CD4-positive, CD25-positive, alpha-beta regulatory T cell (primary cell): ENCODE measurements around the gene CAPS2. TPM values are rescaled to one million over a fixed set of nuclear protein-coding genes. Genes with fewer than 3 reads are reported as not detected.
A peak's percentile ranks its signal among the peaks of the same experiment; 100 is the strongest.

Experiments used
- ATAC-seq, 2 donors: fragments of 150-1000 bp; cut with Tn5 transposase; one replicate each; pipeline ENCODE4 v1.10.0; 2021; ENCODE audit warnings: low read depth in 2 of 2, moderate number of reproducible peaks in 2 of 2, moderate library complexity in 1 of 2
- DNase-seq, 3 donors: peaks; one replicate each; pipeline versions ENCODE4 v3.0.0 to v3.0.0-alpha.2; 2012 to 2022; ENCODE audit warnings: mixed read lengths in 1 of 3
- H3K27ac ChIP-seq: one replicate; pipeline ENCODE4 v1.7.0; 2013; ENCODE audit warnings: mild to moderate bottlenecking, low read length; ENCODE audit not compliant: insufficient read depth, poor library complexity, severe bottlenecking
- H3K27me3 ChIP-seq: one replicate; pipeline ENCODE4 v1.7.0; 2013; ENCODE audit warnings: low read length; ENCODE audit not compliant: control insufficient read depth, insufficient read depth
- H3K36me3 ChIP-seq: one replicate; pipeline ENCODE4 v1.7.0; 2013; ENCODE audit warnings: mild to moderate bottlenecking, low read length, moderate library complexity; ENCODE audit not compliant: control insufficient read depth, insufficient read depth
- H3K4me1 ChIP-seq: 2 replicates; pipeline ENCODE4 v1.7.0; 2013; ENCODE audit warnings: mild to moderate bottlenecking, low read length; ENCODE audit not compliant: insufficient read depth, control insufficient read depth, poor library complexity, severe bottlenecking
- H3K4me3 ChIP-seq: one replicate; pipeline ENCODE4 v1.7.0; 2013; ENCODE audit warnings: low read depth, mild to moderate bottlenecking, low read length, moderate library complexity
- H3K9me3 ChIP-seq, 2 experiments: 1 replicate in 1 of 2; 2 replicates in 1 of 2; pipeline ENCODE4 v1.7.0; 2013; ENCODE audit warnings: low read length in 2 of 2, mild to moderate bottlenecking in 1 of 2, moderate library complexity in 1 of 2; ENCODE audit not compliant: control insufficient read depth in 2 of 2
- H3K27ac Mint-ChIP-seq, 3 donors: one replicate each; pipeline ENCODE4 v1.8.0; 2020 to 2022; ENCODE audit warnings: mild to moderate bottlenecking in 3 of 3, mixed read lengths in 3 of 3, moderate library complexity in 2 of 3
- H3K27me3 Mint-ChIP-seq: one replicate; pipeline ENCODE4 v1.8.0; 2022; ENCODE audit warnings: mild to moderate bottlenecking, mixed read lengths
- H3K36me3 Mint-ChIP-seq: one replicate; pipeline ENCODE4 v1.8.0; 2020; ENCODE audit warnings: mixed read lengths
- H3K4me1 Mint-ChIP-seq, 4 donors: one replicate each; pipeline ENCODE4 v1.8.0; 2020 to 2022; ENCODE audit warnings: mixed read lengths in 4 of 4, mild to moderate bottlenecking in 1 of 4
- H3K4me3 Mint-ChIP-seq, 4 donors: one replicate each; pipeline ENCODE4 v1.8.0; 2020 to 2022; ENCODE audit warnings: mild to moderate bottlenecking in 4 of 4, mixed read lengths in 4 of 4, moderate library complexity in 3 of 4
- H3K9me3 Mint-ChIP-seq, 7 donors: one replicate each; pipeline ENCODE4 v1.8.0; 2020 to 2022; ENCODE audit warnings: mixed read lengths in 7 of 7, mild to moderate bottlenecking in 3 of 7, moderate library complexity in 2 of 7
- polyA plus RNA-seq, 4 donors: library from polyadenylated mRNA; unstranded; fragments of 300-500 nt; fragmentation: Illumina TruSeq; gene quantifications; one replicate each; pipeline ENCODE4 v1.2.3, GENCODE V29; 2021
- total RNA-seq: library from RNA; stranded (reverse); gene quantifications from one replicate; pipeline ENCODE4 v1.2.3, GENCODE V29; 2022

Gene CAPS2
- total and polyA plus RNA-seq, 5 donors from 2014 or later = 1.5 to 5.1 (median 2.7) TPM

GRCh38 chr12:75271576-75271975 lies 58.5 kb downstream of the CAPS2 start:
- Histone ChIP-seq H3K4me3 (no peak overlapping the region), H3K27ac (no peak overlapping the region), H3K27me3 (no peaks in the 10 kb centered on the region), H3K9me3 (no peaks in the 10 kb centered on the region), H3K36me3 (no peaks in the 10 kb centered on the region), H3K4me1 (no peaks in the 10 kb centered on the region)
- H3K9me3 Mint-ChIP-seq = peaks cover 0 to 3% (median 0%) of the 10 kb centered on the region in 7 donors
- no peak overlapping the region for H3K27ac Mint-ChIP-seq
- ATAC-seq (no peak), DNase-seq (no peak)
- no peaks in the 10 kb centered on the region for H3K27me3 Mint-ChIP-seq
- no peak overlapping the region for H3K4me3 Mint-ChIP-seq
- no peaks in the 10 kb centered on the region for H3K4me1 Mint-ChIP-seq
- H3K36me3 Mint-ChIP-seq = no peaks in the 10 kb centered on the region

GRCh38 chr12:75270157-75270556 lies 60.0 kb downstream of the CAPS2 start:
- no peaks in the 10 kb centered on the region for H3K36me3 Mint-ChIP-seq
- no peaks in the 10 kb centered on the region for H3K27me3 ChIP-seq
- H3K27ac ChIP-seq = no peak overlapping the region
- H3K4me3 ChIP-seq = no peak overlapping the region
- no peaks in the 10 kb centered on the region for H3K27me3 Mint-ChIP-seq
- no peaks in the 10 kb centered on the region for H3K36me3 ChIP-seq
- no peak overlapping the region for H3K27ac Mint-ChIP-seq
- DNase-seq (no peak), ATAC-seq (no peak)
- H3K9me3 Mint-ChIP-seq = peaks cover 0 to 6% (median 1%) of the 10 kb centered on the region in 7 donors
- no peaks in the 10 kb centered on the region for H3K4me1 ChIP-seq
- no peaks in the 10 kb centered on the region for H3K4me1 Mint-ChIP-seq
- H3K9me3 ChIP-seq = no peaks in the 10 kb centered on the region
- no peak overlapping the region for H3K4me3 Mint-ChIP-seq

GRCh38 chr12:75269209-75269608 lies 60.9 kb downstream of the CAPS2 start:
- no peak overlapping the region for H3K4me3 Mint-ChIP-seq
- Histone ChIP-seq H3K4me1 (no peaks in the 10 kb centered on the region), H3K36me3 (no peaks in the 10 kb centered on the region), H3K27me3 (no peaks in the 10 kb centered on the region), H3K27ac (no peak overlapping the region), H3K9me3 (no peaks in the 10 kb centered on the region), H3K4me3 (no peak overlapping the region)
- no peaks in the 10 kb centered on the region for H3K36me3 Mint-ChIP-seq
- H3K27ac Mint-ChIP-seq = no peak overlapping the region
- peaks cover 0 to 6% (median 2%) of the 10 kb centered on the region in 7 donors for H3K9me3 Mint-ChIP-seq
- DNase-seq (no peak), ATAC-seq (no peak)
- no peaks in the 10 kb centered on the region for H3K4me1 Mint-ChIP-seq
- H3K27me3 Mint-ChIP-seq = no peaks in the 10 kb centered on the region

- Mint-ChIP-seq H3K27ac (no peak overlapping the region), H3K4me3 (no peak overlapping the region), H3K27me3 (no peaks in the 10 kb centered on the region), H3K36me3 (no peaks in the 10 kb centered on the region), H3K4me1 (peaks cover 0 to 9% (median 6%) of the 10 kb centered on the region in 4 donors), H3K9me3 (peaks cover 0 to 7% (median 0%) of the 10 kb centered on the region in 7 donors)
- Histone ChIP-seq H3K4me1 (no peaks in the 10 kb centered on the region), H3K4me3 (no peak overlapping the region), H3K9me3 (no peaks in the 10 kb centered on the region), H3K27ac (no peak overlapping the region), H3K27me3 (no peaks in the 10 kb centered on the region), H3K36me3 (no peaks in the 10 kb centered on the region)
- no peak for ATAC-seq
- DNase-seq = no peak
Measured at GRCh38 chr12:75260316-75260715, 69.8 kb downstream of the CAPS2 start.

GRCh38 chr12:75259143-75259542 lies 71.0 kb downstream of the CAPS2 start:
- H3K27me3 ChIP-seq = no peaks in the 10 kb centered on the region
- Mint-ChIP-seq H3K36me3 (no peaks in the 10 kb centered on the region), H3K9me3 (peaks cover 0 to 5% (median 0%) of the 10 kb centered on the region in 7 donors), H3K4me3 (no peak overlapping the region), H3K27me3 (no peaks in the 10 kb centered on the region), H3K4me1 (peaks cover 0 to 9% (median 6%) of the 10 kb centered on the region in 4 donors), H3K27ac (no peak overlapping the region)
- H3K36me3 ChIP-seq = no peaks in the 10 kb centered on the region
- H3K4me1 ChIP-seq = no peaks in the 10 kb centered on the region
- H3K27ac ChIP-seq = no peak overlapping the region
- H3K9me3 ChIP-seq = no peaks in the 10 kb centered on the region
- ATAC-seq (no peak), DNase-seq (no peak)
- H3K4me3 ChIP-seq = no peak overlapping the region

- peaks cover 0 to 5% (median 0%) of the 10 kb centered on the region in 7 donors for H3K9me3 Mint-ChIP-seq
- H3K36me3 Mint-ChIP-seq = no peaks in the 10 kb centered on the region
- peak overlapping the region in 1 of 3 donors; percentile 6 for H3K27ac Mint-ChIP-seq
- Histone ChIP-seq H3K36me3 (no peaks in the 10 kb centered on the region), H3K27ac (no peak overlapping the region), H3K4me3 (no peak overlapping the region), H3K27me3 (no peaks in the 10 kb centered on the region), H3K4me1 (no peaks in the 10 kb centered on the region), H3K9me3 (no peaks in the 10 kb centered on the region)
- H3K4me1 Mint-ChIP-seq = peaks cover 0 to 9% (median 6%) of the 10 kb centered on the region in 4 donors
- peak overlapping the region in 2 of 4 donors; percentile 19 to 21 for H3K4me3 Mint-ChIP-seq
- peak in 1 of 2 donors; percentile 47 for ATAC-seq
- peak in 2 of 3 donors; percentile 14 to 22 for DNase-seq
- H3K27me3 Mint-ChIP-seq = no peaks in the 10 kb centered on the region
Measured at GRCh38 chr12:75257510-75257909, 72.6 kb downstream of the CAPS2 start.

- Histone ChIP-seq H3K4me3 (no peak overlapping the region), H3K4me1 (no peaks in the 10 kb centered on the region), H3K36me3 (no peaks in the 10 kb centered on the region), H3K9me3 (peaks cover 0 to 3% of the 10 kb centered on the region in 2 experiments), H3K27ac (no peak overlapping the region), H3K27me3 (no peaks in the 10 kb centered on the region)
- peaks cover 0 to 5% (median 2%) of the 10 kb centered on the region in 7 donors for H3K9me3 Mint-ChIP-seq
- no peak for ATAC-seq
- DNase-seq = no peak
- H3K36me3 Mint-ChIP-seq = no peaks in the 10 kb centered on the region
- no peak overlapping the region for H3K27ac Mint-ChIP-seq
- H3K4me1 Mint-ChIP-seq = no peaks in the 10 kb centered on the region
- no peak overlapping the region for H3K4me3 Mint-ChIP-seq
- no peaks in the 10 kb centered on the region for H3K27me3 Mint-ChIP-seq
Measured at GRCh38 chr12:75245108-75245507, 85.0 kb downstream of the CAPS2 start.

GRCh38 chr12:75239987-75240386 lies 90.1 kb downstream of the CAPS2 start:
- H3K4me3 Mint-ChIP-seq = no peak overlapping the region
- DNase-seq = no peak
- Histone ChIP-seq H3K36me3 (no peaks in the 10 kb centered on the region), H3K4me1 (no peaks in the 10 kb centered on the region), H3K27me3 (peaks cover 2% of the 10 kb centered on the region), H3K4me3 (no peak overlapping the region), H3K27ac (no peak overlapping the region), H3K9me3 (peaks cover 0 to 3% of the 10 kb centered on the region in 2 experiments)
- H3K4me1 Mint-ChIP-seq = no peaks in the 10 kb centered on the region
- H3K27me3 Mint-ChIP-seq = no peaks in the 10 kb centered on the region
- no peak for ATAC-seq
- no peaks in the 10 kb centered on the region for H3K36me3 Mint-ChIP-seq
- peaks cover 0 to 5% (median 3%) of the 10 kb centered on the region in 7 donors for H3K9me3 Mint-ChIP-seq
- H3K27ac Mint-ChIP-seq = no peak overlapping the region
